GM19240 (cell line): ENCODE data around the gene SHH.
"Not testable (repeated sequence)": the region's sequence is repeated elsewhere in the genome, so short reads cannot be mapped to it uniquely, and the experiment has no call there.

Experiments
- DNase-seq: peaks from one replicate; pipeline ENCODE4 v3.0.0; 2011; ENCODE audit warnings: low spot score; ENCODE audit not compliant: insufficient read length

The SHH gene

GRCh38 chr7:155819186-155819585 lies 6.9 kb upstream of the SHH start:
- no peak for DNase-seq

GRCh38 chr7:155818820-155819168 lies 6.5 kb upstream of the SHH start:
- no peak for DNase-seq

- DNase-seq: no peak
Observed at GRCh38 chr7:155818154-155818819, 6.0 kb upstream of the SHH start.

GRCh38 chr7:155817515-155817914 lies 5.3 kb upstream of the SHH start:
- not testable (repeated sequence) for DNase-seq

- no peak for DNase-seq
Observed at GRCh38 chr7:155816996-155817395, 4.7 kb upstream of the SHH start.

GRCh38 chr7:155816192-155816508 lies 3.9 kb upstream of the SHH start:
- no peak for DNase-seq

- DNase-seq: peak; percentile 75
Observed at GRCh38 chr7:155815332-155816191, 3.3 kb upstream of the SHH start.

- no peak for DNase-seq
Observed at GRCh38 chr7:155814316-155815276, 2.3 kb upstream of the SHH start.

GRCh38 chr7:155813546-155814315 lies 1.5 kb upstream of the SHH start:
- no peak for DNase-seq

GRCh38 chr7:155813125-155813524 lies 862 bp upstream of the SHH start:
- DNase-seq: no peak

GRCh38 chr7:155811560-155811894 lies 736 bp downstream of the SHH start:
- DNase-seq: no peak

GRCh38 chr7:155810770-155811559 lies 1.3 kb downstream of the SHH start:
- DNase-seq: no peak

- DNase-seq: no peak
Observed at GRCh38 chr7:155809947-155810769, 2.1 kb downstream of the SHH start.

GRCh38 chr7:155809332-155809946 lies 2.8 kb downstream of the SHH start:
- DNase-seq: no peak

GRCh38 chr7:155808549-155809331 lies 3.5 kb downstream of the SHH start:
- DNase-seq: no peak

GRCh38 chr7:155807789-155808548 lies 4.3 kb downstream of the SHH start:
- no peak for DNase-seq

- no peak for DNase-seq
Observed at GRCh38 chr7:155807065-155807671, 5.1 kb downstream of the SHH start.
